ENCODE measurements around the gene ARMC12.

ARMC12 gene

GRCh38 chr6:35771343-35771627 is 34.5 kb downstream of the ARMC12 start:
- TF ChIP-seq GATA2 (IDR thresholded peaks at IDR 0.05; ENCODE audit: low read depth, low read length), result no peak
- no peak for TF ChIP-seq GATA3 (IDR thresholded peaks at IDR 0.05; ENCODE audit: low read depth, low read length)

- TF ChIP-seq GATA2 (IDR thresholded peaks at IDR 0.05; ENCODE audit: low read depth, low read length), result no peak
- TF ChIP-seq GATA3 (IDR thresholded peaks at IDR 0.05; ENCODE audit: low read depth, low read length), result no peak
These were observed 37.4 kb downstream of the ARMC12 start for GRCh38 chr6:35774116-35774794.

- TF ChIP-seq GATA2 (IDR thresholded peaks at IDR 0.05; ENCODE audit: low read depth, low read length) (no peak), GATA3 (IDR thresholded peaks at IDR 0.05; ENCODE audit: low read depth, low read length) (no peak)
These were observed 38.2 kb downstream of the ARMC12 start for GRCh38 chr6:35775031-35775430.

GRCh38 chr6:35776364-35777215 is 39.8 kb downstream of the ARMC12 start, which contains the start of gene CLPSL2:
TSS of gene CLPSL2 (plus strand) at chr6:35776598. CDS start at chr6:35776619, 21 bp downstream.
- TF ChIP-seq GATA2 (IDR thresholded peaks at IDR 0.05; ENCODE audit: low read depth, low read length) (no peak), GATA3 (IDR thresholded peaks at IDR 0.05; ENCODE audit: low read depth, low read length) (no peak)

GRCh38 chr6:35777356-35778102 is 40.7 kb downstream of the ARMC12 start:
- TF ChIP-seq GATA3 (IDR thresholded peaks at IDR 0.05; ENCODE audit: low read depth, low read length), result no peak
- no peak for TF ChIP-seq GATA2 (IDR thresholded peaks at IDR 0.05; ENCODE audit: low read depth, low read length)

- no peak for TF ChIP-seq GATA3 (IDR thresholded peaks at IDR 0.05; ENCODE audit: low read depth, low read length)
- TF ChIP-seq GATA2 (IDR thresholded peaks at IDR 0.05; ENCODE audit: low read depth, low read length), result no peak
These were observed 41.6 kb downstream of the ARMC12 start for GRCh38 chr6:35778437-35778836.

- TF ChIP-seq GATA2 (IDR thresholded peaks at IDR 0.05; ENCODE audit: low read depth, low read length), result no peak
- TF ChIP-seq GATA3 (IDR thresholded peaks at IDR 0.05; ENCODE audit: low read depth, low read length), result no peak
These were observed 43.9 kb downstream of the ARMC12 start, which contains the start of gene CLPSL1 for GRCh38 chr6:35780719-35781118. TSS of gene CLPSL1 (plus strand) at chr6:35781019. CDS start at chr6:35781111, 92 bp downstream.

GRCh38 chr6:35781290-35781689 is 44.5 kb downstream of the ARMC12 start:
- TF ChIP-seq GATA3 (IDR thresholded peaks at IDR 0.05; ENCODE audit: low read depth, low read length) (no peak), GATA2 (IDR thresholded peaks at IDR 0.05; ENCODE audit: low read depth, low read length) (no peak)

- TF ChIP-seq GATA2 (IDR thresholded peaks at IDR 0.05; ENCODE audit: low read depth, low read length) (no peak), GATA3 (IDR thresholded peaks at IDR 0.05; ENCODE audit: low read depth, low read length) (no peak)
These were observed 45.6 kb downstream of the ARMC12 start for GRCh38 chr6:35782424-35782823.

- no peak for TF ChIP-seq GATA3 (IDR thresholded peaks at IDR 0.05; ENCODE audit: low read depth, low read length)
- no peak for TF ChIP-seq GATA2 (IDR thresholded peaks at IDR 0.05; ENCODE audit: low read depth, low read length)
These were observed 47.4 kb downstream of the ARMC12 start for GRCh38 chr6:35784200-35784599.

- no peak for TF ChIP-seq GATA3 (IDR thresholded peaks at IDR 0.05; ENCODE audit: low read depth, low read length)
- no peak for TF ChIP-seq GATA2 (IDR thresholded peaks at IDR 0.05; ENCODE audit: low read depth, low read length)
These were observed 49.4 kb downstream of the ARMC12 start for GRCh38 chr6:35786272-35786671.

- TF ChIP-seq GATA2 (IDR thresholded peaks at IDR 0.05; ENCODE audit: low read depth, low read length), result no peak
- no peak for TF ChIP-seq GATA3 (IDR thresholded peaks at IDR 0.05; ENCODE audit: low read depth, low read length)
These were observed 50.0 kb downstream of the ARMC12 start for GRCh38 chr6:35786810-35787209.

GRCh38 chr6:35787266-35788218 is 50.7 kb downstream of the ARMC12 start:
- no peak for TF ChIP-seq GATA2 (IDR thresholded peaks at IDR 0.05; ENCODE audit: low read depth, low read length)
- no peak for TF ChIP-seq GATA3 (IDR thresholded peaks at IDR 0.05; ENCODE audit: low read depth, low read length)

Measured in SH-SY5Y (cell line).